ENCODE results near the gene PCBD1. TPM values are rescaled to one million over a fixed set of nuclear protein-coding genes. Genes with fewer than 3 reads are reported as not detected.
A peak's percentile ranks its signal among the peaks of the same experiment; 100 is the strongest.

PCBD1 gene
- total RNA-seq, 1 experiment from 2014 or later = 39.7 TPM

GRCh38 chr10:70845816-70846215, 42.5 kb downstream of the PCBD1 start:
- no peak overlapping the region for H3K18ac ChIP-seq (ENCODE audit: insufficient read length, low read depth, low read length)
- no peak overlapping the region for H3K4me2 ChIP-seq (ENCODE audit: insufficient read depth, insufficient read length, low read length)
- TF ChIP-seq CTCF (conservative IDR thresholded peaks at IDR 0.05) = no peak
- H2BK12ac ChIP-seq (ENCODE audit: insufficient read length, low read depth, low read length) = no peak overlapping the region
- no peak overlapping the region for H2BK20ac ChIP-seq (ENCODE audit: low read depth, low read length, poor library complexity, severe bottlenecking)
- no peak overlapping the region for H4K8ac ChIP-seq (replicated peaks; ENCODE audit: insufficient read length, low read depth, low read length)
- no peak overlapping the region for H2AFZ ChIP-seq (ENCODE audit: low read length)
- no peak overlapping the region for H3K27ac ChIP-seq (ENCODE audit: insufficient read length, low read depth, low read length)
- no peak overlapping the region for H3K4ac ChIP-seq (ENCODE audit: low read depth, low read length)
- H3K27me3 ChIP-seq (ENCODE audit: insufficient read depth, low read length) = no peaks in the 10 kb centered on the region
- H3K56ac ChIP-seq (ENCODE audit: insufficient read length, low read depth, low read length) = no peak overlapping the region
- no peaks in the 10 kb centered on the region for H3K9me3 ChIP-seq (ENCODE audit: control insufficient read depth, low read depth, low read length)
- H3K23ac ChIP-seq (ENCODE audit: insufficient read length, low read depth, low read length) = no peak overlapping the region
- H3K79me1 ChIP-seq (ENCODE audit: insufficient read depth, low read depth, low read length, poor library complexity, severe bottlenecking) = no peaks in the 10 kb centered on the region
- no peak overlapping the region for H2BK15ac ChIP-seq (ENCODE audit: low read depth, low read length)
- no peaks in the 10 kb centered on the region for H3K79me2 ChIP-seq (ENCODE audit: insufficient read depth, low read length)
- H4K5ac ChIP-seq (ENCODE audit: insufficient read length, low read depth, low read length) = no peak overlapping the region
- no peaks in the 10 kb centered on the region for H4K20me1 ChIP-seq (ENCODE audit: control insufficient read depth, insufficient read depth, insufficient read length)
- H3K23me2 ChIP-seq (ENCODE audit: insufficient read length, low read depth, low read length, poor library complexity, severe bottlenecking) = no peaks in the 10 kb centered on the region
- no peak overlapping the region for H4K91ac ChIP-seq (ENCODE audit: insufficient read length, low read depth, low read length)
- no peak overlapping the region for H3T11ph ChIP-seq (ENCODE audit: low read length)
- no peaks in the 10 kb centered on the region for H3K9me3 Mint-ChIP-seq
- WGBS (ENCODE audit: extremely low coverage, insufficient read length, low lambda C conversion rate) = no CpG with 5 or more reads among the region's 1 CpG
- H3K27me3 Mint-ChIP-seq (ENCODE audit: low read depth) = no peaks in the 10 kb centered on the region
- H3K4me3 Mint-ChIP-seq = no peak overlapping the region
- peak overlapping the region in 1 of 3 experiments; percentile 72; a peak in 1 of 7 replicates for H3K27ac Mint-ChIP-seq
- H3K4me1 ChIP-seq (ENCODE audit: insufficient read depth, low read length) = no peaks in the 10 kb centered on the region
- H3K36me3 Mint-ChIP-seq (ENCODE audit: insufficient read depth in 1 of 3, low read depth in 3 of 3) = peaks cover 5 to 48% (median 45%) of the 10 kb centered on the region in 3 experiments; a peak in 6 of 7 replicates
- no peak overlapping the region for H2AK5ac ChIP-seq (ENCODE audit: insufficient read length, low read length)
- no peak overlapping the region for H2BK5ac ChIP-seq (ENCODE audit: insufficient read length, low read length)
- DNase-seq = no peak
- H3K4me1 Mint-ChIP-seq = no peaks in the 10 kb centered on the region
- no peak overlapping the region for H2BK120ac ChIP-seq (ENCODE audit: low read depth, low read length, poor library complexity, severe bottlenecking)
- H3K14ac ChIP-seq (ENCODE audit: insufficient read depth, low read length) = no peak overlapping the region
- H3K9ac ChIP-seq (ENCODE audit: extremely low read depth, insufficient read length, low read length) = no peak overlapping the region

Data from H9 (cell line).